Activated CD4-positive, alpha-beta T cell treated with anti-CD3 and anti-CD28 coated beads, Interleukin-2, Interleukin-4, amounts not matched to agents 100 ng/mL and 50 ng/mL, durations not matched to agents 16 hours and 8 hours (primary cell): ENCODE measurements around the gene CPHXL.

Experiments
- DNase-seq: peaks from one replicate; pipeline ENCODE4 v3.0.0-alpha.2; 2020; ENCODE audit warnings: low spot score

CPHXL gene

DNA sequence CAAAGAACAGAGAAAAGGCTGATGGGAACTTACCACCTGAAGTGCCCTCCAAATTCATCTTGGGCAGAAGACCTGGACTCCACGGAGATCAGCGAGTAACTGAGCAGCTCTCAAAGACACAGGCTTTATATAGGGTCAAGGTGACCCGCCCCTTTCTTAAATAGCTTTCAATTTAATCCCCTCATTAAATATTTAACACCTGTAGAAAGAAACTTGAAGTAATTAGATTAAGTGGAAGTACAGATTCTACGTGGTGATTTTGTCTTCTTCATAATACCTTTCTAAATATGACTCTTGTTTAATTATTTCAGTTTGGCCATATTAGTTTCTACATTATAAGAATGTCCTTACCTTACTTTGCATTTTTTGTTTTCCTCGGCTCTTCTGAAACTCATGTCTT lies 24.9 kb downstream of the CPHXL start, which contains the start of gene DUXB:
DUXB (minus strand) TSS at position 101 of the 400 bp plus-strand sequence; CDS start at position 58, 43 bp downstream.
- no peak for DNase-seq

GRCh38 chr16:75697571-75697970 lies 28.7 kb downstream of the CPHXL start:
- no peak for DNase-seq

GRCh38 chr16:75695708-75696107 lies 30.6 kb downstream of the CPHXL start:
- DNase-seq, result peak; percentile 1

- no peak for DNase-seq
Observed at GRCh38 chr16:75687361-75687760, 38.9 kb downstream of the CPHXL start.

GRCh38 chr16:75682308-75682707 lies 44.0 kb downstream of the CPHXL start:
- no peak for DNase-seq

DNA sequence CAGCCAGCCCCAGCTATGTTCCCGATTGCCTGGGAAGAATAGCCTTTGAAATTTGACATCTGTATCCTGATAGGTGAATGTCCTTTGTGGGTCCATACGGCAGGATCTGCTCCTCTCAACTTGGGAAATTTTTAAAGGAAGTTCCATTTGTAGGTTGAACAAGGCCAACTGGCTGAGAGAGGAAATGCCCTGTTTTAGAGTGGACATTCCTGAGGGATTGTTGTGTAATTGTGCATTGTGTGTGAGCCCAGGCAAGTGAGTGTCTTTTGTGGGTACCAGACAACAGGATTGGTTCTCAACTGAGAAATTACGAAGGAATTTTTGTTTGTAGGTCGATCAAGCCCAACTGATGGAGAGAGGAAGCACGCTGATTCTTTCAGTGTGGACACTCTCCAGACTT lies 46.9 kb downstream of the CPHXL start:
- no peak for DNase-seq

GRCh38 chr16:75676909-75677308 lies 49.4 kb downstream of the CPHXL start, which contains the start of gene CPHXL2:
Gene CPHXL2, minus strand, starts transcription at chr16:75677009. Its CDS starts 10 bp downstream, at chr16:75676999.
- no peak for DNase-seq

DNA sequence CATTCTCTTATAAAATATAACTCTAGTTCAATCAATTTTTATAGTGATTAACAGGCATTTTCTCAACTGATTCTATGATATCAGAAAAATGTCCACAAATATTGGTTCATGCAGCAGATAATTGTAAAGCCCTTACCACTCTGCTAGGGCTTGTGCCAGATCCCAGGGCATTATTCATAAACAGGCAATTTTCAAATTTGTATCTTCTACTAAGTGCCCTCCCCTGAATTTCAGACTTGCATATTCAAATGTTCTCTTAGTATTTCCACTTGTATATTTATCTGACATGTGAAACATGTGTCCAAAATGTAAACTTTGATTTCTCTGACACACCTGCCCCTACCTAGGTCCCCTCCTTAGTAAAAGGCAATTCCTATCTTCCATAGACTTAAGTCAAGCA lies 58.8 kb downstream of the CPHXL start:
- no peak for DNase-seq
